ENCODE results near the gene NCF4. TPM values are rescaled to one million over a fixed set of nuclear protein-coding genes. Genes with fewer than 3 reads are reported as not detected.
A peak's percentile ranks its signal among the peaks of the same experiment; 100 is the strongest.

Gene NCF4
- total RNA-seq, 2 experiments from 2014 or later, result 8.7 to 9.3 TPM

DNA sequence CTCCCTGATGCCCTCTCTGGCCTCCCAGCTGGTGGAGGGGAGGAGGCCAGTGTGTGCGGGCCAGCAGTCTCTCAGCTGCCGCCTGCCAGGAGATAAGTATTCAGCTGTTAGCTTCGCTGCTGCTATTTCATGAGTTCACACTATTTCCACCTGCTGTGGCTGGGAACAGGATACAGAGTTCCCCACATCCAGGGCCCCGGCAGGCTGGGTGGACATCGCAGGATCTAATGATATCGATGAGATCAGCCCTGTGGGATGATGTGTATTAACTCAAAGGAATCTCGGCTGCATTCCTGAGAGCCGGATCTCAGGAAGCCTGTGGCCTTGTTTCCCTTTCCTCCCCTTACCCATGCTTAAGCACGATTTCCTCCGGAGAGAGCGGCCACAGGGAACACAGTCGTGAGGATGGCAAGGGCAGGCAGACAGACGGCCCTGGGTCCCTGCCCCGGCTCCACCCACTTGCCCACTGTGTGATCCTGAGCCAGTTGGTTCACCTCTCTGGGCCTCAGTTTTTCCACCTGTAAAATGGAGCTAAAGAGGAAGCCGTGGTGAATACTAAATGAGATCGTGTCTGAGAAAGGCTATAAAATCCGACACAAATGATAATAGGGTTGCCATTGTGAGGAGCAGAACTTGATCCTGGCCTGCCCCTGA, 37.5 kb upstream of the NCF4 start:
- Mint-ChIP-seq H3K4me1 (ENCODE audit: low read depth) (peaks cover under 1% of the 10 kb centered on the region), H3K36me3 (no peaks in the 10 kb centered on the region), H3K9me3 (no peaks in the 10 kb centered on the region), H3K27ac (no peak overlapping the region), H3K27me3 (peaks cover 20% of the 10 kb centered on the region), H3K4me3 (no peak overlapping the region)
- CTCF ChIA-PET, result interaction anchor here (0.9 to 1.1 kb wide), 2 partner anchors 9 to 47 kb away, joined by 3 to 4 read pairs; partner anchors contain the start of gene IFT27
- POLR2A ChIA-PET, result no interaction called here
- no peak for DNase-seq
- intact Hi-C loops (cut with micrococcal nuclease), result no loop called here

DNA sequence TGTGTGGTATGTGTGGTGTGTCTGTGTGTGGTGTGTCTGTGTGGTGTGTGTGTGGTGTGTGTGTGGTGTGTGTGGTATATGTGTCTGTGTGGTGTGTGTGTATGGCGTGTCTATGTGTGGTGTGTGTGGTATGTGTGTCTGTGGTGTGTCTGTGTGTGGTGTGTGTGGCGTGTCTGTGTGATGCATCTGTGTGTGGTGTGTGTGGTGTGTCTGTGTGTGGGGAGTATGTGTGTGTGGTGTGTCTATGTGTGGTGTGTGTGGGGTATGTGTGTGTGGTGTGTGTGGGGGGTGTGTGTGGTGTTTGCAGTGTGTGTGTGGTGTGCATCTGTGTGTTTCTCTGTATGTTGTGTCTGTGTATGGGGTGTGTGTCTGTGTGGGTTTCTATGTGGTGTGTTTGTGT, 36.2 kb upstream of the NCF4 start:
- peaks cover 10% of the 10 kb centered on the region for H3K4me1 Mint-ChIP-seq (ENCODE audit: low read depth)
- H3K9me3 Mint-ChIP-seq, result no peaks in the 10 kb centered on the region
- ChIA-PET CTCF (no interaction called here), POLR2A (no interaction called here)
- intact Hi-C loops (cut with micrococcal nuclease), result no loop called here
- no peak overlapping the region for H3K4me3 Mint-ChIP-seq
- H3K36me3 Mint-ChIP-seq, result no peaks in the 10 kb centered on the region
- H3K27ac Mint-ChIP-seq, result no peak overlapping the region
- H3K27me3 Mint-ChIP-seq, result peaks cover 12% of the 10 kb centered on the region
- DNase-seq, result no peak

DNA sequence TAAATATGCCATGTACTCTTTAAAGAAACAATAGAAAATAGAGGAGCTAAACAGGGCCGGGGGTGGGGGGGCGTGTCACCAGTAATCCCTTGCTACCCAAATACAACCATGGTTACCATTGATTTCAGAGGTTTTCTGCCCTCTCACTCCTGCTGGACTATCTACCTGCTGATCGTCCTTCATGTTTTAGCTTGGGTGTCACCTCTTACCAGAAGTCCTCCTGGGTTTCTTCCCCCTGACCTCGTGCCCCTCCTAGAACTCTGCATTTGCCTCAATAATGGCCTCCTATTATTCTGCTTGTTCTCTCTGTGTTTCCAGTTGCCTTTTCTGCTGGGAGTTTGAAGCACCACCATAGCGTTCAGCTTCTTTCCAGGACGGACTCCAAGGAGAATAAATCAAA, 34.5 kb upstream of the NCF4 start:
- H3K4me1 Mint-ChIP-seq (ENCODE audit: low read depth), result peaks cover 24% of the 10 kb centered on the region
- intact Hi-C loops (cut with micrococcal nuclease), result no loop called here
- ChIA-PET CTCF (interaction anchor here (1.3 kb wide), 1 partner anchor 30 kb away, joined by 7 read pairs; no protein-coding TSS in a partner anchor), POLR2A (no interaction called here)
- no peaks in the 10 kb centered on the region for H3K9me3 Mint-ChIP-seq
- H3K36me3 Mint-ChIP-seq, result no peaks in the 10 kb centered on the region
- DNase-seq, result no peak
- H3K27ac Mint-ChIP-seq, result no peak overlapping the region
- peaks cover 12% of the 10 kb centered on the region for H3K27me3 Mint-ChIP-seq
- no peak overlapping the region for H3K4me3 Mint-ChIP-seq

DNA sequence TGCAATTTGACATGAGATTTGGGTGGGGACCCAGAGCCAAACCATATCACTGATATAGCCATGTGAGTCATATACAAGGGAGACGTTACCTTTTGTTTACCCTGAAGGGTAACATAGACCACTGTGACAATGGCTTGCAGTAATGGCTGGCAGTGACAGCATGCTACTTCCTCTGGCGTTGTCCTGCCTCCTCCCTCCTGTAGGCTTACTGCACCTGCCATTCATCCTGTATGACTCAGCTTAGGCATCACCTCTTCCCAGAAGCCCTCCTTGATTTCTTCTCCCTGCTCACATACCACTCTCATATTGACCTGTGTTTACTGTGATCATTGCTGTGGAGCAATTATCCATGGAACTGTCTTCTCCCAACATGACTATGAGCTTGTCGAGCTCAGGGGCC, 32.0 kb upstream of the NCF4 start:
- Mint-ChIP-seq H3K4me3 (no peak overlapping the region), H3K36me3 (no peaks in the 10 kb centered on the region), H3K4me1 (ENCODE audit: low read depth) (peaks cover 26% of the 10 kb centered on the region), H3K9me3 (no peaks in the 10 kb centered on the region), H3K27me3 (peaks cover 6% of the 10 kb centered on the region), H3K27ac (no peak overlapping the region)
- intact Hi-C loops (cut with micrococcal nuclease), result no loop called here
- DNase-seq, result peak; percentile 32
- ChIA-PET POLR2A (no interaction called here), CTCF (interaction anchor here (0.6 to 0.9 kb wide), 2 partner anchors 28 to 68 kb away, joined by 3 read pairs; no protein-coding TSS in a partner anchor)

DNA sequence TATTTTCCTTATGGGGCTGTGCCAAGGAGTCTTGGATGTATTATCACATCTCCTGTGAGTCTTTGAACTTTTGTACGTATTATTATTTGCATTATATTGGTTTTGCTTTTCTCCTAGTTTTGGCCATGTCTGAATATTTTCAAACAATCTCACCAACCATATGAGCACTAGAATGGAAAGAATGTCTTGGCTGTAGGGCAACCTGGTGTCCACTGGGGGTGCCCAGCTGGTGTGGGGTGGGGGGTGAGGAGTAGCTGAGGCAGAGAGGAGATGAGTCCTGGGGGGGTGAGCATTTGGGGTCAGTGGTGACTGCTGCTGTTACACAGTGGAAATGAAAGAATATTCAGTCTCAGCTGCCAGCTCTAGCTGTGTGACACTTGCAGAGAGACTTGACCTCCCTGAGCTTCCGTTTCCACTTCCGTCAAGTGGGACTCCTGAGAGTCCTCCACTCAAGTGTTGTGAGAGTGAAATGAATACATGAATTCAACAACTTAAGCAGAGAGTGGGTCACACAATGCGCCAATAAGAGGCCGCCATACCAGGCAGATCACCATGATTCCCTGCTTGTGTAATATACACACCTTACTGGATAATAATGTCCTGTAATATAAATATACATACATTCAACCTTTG, 31.3 kb upstream of the NCF4 start:
- no peaks in the 10 kb centered on the region for H3K9me3 Mint-ChIP-seq
- intact Hi-C loops (cut with micrococcal nuclease), result no loop called here
- POLR2A ChIA-PET, result no interaction called here
- no peaks in the 10 kb centered on the region for H3K36me3 Mint-ChIP-seq
- peaks cover 8% of the 10 kb centered on the region for H3K27me3 Mint-ChIP-seq
- no peak overlapping the region for H3K4me3 Mint-ChIP-seq
- H3K4me1 Mint-ChIP-seq (ENCODE audit: low read depth), result peaks cover 26% of the 10 kb centered on the region
- CTCF ChIA-PET, result interaction anchor here (0.6 to 0.9 kb wide), 2 partner anchors 27 to 67 kb away, joined by 3 read pairs; no protein-coding TSS in a partner anchor
- no peak overlapping the region for H3K27ac Mint-ChIP-seq
- DNase-seq, result no peak

DNA sequence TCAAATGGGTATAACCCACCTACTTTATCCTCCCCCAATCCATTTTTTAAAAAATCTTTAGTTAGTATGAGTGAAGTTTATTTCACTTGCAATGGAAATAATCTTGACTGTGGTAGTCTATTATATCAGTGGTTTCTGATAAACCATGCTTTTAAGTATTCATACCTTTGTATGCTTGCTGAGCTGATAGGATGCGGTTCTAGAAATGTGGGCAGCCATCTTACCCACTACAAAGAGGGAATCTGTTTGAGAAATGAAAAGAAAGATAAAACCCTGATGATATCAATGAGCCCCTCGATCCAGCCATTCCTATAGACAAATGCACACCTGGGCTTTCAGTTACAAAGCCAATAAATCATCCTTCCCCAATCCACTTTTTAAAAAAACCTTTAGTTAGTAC, 30.2 kb upstream of the NCF4 start:
- Mint-ChIP-seq H3K4me1 (ENCODE audit: low read depth) (peaks cover 26% of the 10 kb centered on the region), H3K9me3 (no peaks in the 10 kb centered on the region), H3K36me3 (no peaks in the 10 kb centered on the region), H3K27ac (no peak overlapping the region), H3K27me3 (peaks cover 9% of the 10 kb centered on the region), H3K4me3 (no peak overlapping the region)
- POLR2A ChIA-PET, result no interaction called here
- intact Hi-C loops (cut with micrococcal nuclease), result no loop called here
- CTCF ChIA-PET, result interaction anchor here (1.6 kb wide), 1 partner anchor 26 kb away, joined by 5 read pairs; no protein-coding TSS in a partner anchor
- DNase-seq, result no peak

DNA sequence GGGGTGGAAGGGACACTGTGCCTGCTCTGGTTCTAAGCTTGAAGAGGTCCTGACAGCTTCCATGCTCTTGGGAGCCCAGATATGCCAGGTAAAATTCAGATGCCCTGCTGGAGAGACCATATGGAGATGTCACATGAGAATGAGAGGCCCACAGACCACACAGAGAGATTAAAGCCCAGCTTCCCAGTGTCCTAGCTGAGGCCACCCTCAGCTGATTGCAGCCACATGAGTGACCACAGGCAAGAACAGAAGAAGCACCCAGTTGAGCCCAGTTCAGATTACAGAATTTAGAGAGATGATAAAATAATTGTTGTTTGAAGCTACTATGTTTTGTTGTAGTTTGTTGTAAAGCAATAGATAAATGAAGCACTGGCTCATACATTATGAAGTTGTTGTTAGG, 29.6 kb upstream of the NCF4 start:
- POLR2A ChIA-PET, result no interaction called here
- H3K4me1 Mint-ChIP-seq (ENCODE audit: low read depth), result peaks cover 26% of the 10 kb centered on the region
- H3K9me3 Mint-ChIP-seq, result no peaks in the 10 kb centered on the region
- H3K27me3 Mint-ChIP-seq, result peaks cover 9% of the 10 kb centered on the region
- H3K27ac Mint-ChIP-seq, result no peak overlapping the region
- DNase-seq, result no peak
- CTCF ChIA-PET, result interaction anchor here (0.6 to 1.6 kb wide), 3 partner anchors 17 to 25 kb away, joined by 3 to 5 read pairs (median 3); no protein-coding TSS in a partner anchor
- H3K4me3 Mint-ChIP-seq, result no peak overlapping the region
- no peaks in the 10 kb centered on the region for H3K36me3 Mint-ChIP-seq
- intact Hi-C loops (cut with micrococcal nuclease), result no loop called here

DNA sequence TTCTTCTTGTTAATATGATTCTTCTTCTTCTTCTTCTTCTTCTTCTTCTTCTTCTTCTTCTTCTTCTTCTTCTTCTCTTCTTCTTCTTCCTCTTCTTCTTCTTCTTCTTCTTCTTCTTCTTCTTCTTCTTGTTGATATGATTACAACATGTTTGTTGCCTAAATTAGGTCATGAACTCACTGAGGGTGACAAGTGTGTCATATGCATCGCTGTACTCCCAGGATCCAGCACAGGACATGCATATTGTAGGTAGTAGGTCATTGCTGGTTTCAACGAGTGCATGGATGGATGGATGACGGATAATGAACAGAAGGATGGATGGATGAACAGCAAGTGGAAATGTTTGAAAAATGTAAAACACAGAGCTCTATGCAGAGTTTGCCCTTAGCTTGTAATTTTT, 29.1 kb upstream of the NCF4 start:
- intact Hi-C loops (cut with micrococcal nuclease), result no loop called here
- no peak for DNase-seq
- ChIA-PET POLR2A (interaction anchor here (0.5 kb wide), 1 partner anchor 48 kb away, joined by 3 read pairs; no protein-coding TSS in a partner anchor), CTCF (interaction anchor here (1.0 to 1.6 kb wide), 3 partner anchors 8 to 25 kb away, joined by 3 to 5 read pairs (median 3); no protein-coding TSS in a partner anchor)
- Mint-ChIP-seq H3K27me3 (peaks cover 9% of the 10 kb centered on the region), H3K36me3 (no peaks in the 10 kb centered on the region), H3K4me1 (ENCODE audit: low read depth) (peaks cover 26% of the 10 kb centered on the region), H3K4me3 (no peak overlapping the region), H3K27ac (no peak overlapping the region), H3K9me3 (no peaks in the 10 kb centered on the region)

DNA sequence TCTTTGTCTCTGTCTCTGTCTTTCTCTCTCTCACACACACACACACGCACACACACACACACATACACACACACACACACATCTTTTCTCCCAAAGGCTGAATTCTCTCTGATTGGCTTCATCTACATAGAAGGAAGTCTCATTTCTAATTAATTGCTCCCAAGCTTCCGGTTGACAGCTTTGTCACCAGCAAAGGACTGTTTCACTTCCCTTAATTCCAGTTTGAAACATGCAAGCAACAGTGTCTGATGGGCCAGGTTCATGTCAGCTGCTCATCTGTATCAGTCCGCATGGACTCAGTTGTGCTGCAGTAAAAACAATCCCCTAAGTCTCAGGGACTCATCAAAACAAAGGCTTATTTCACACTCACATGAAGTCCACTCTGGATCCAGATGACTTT, 27.7 kb upstream of the NCF4 start:
- H3K4me3 Mint-ChIP-seq, result no peak overlapping the region
- peaks cover 4% of the 10 kb centered on the region for H3K9me3 Mint-ChIP-seq
- no peak for DNase-seq
- intact Hi-C loops (cut with micrococcal nuclease), result no loop called here
- peaks cover 26% of the 10 kb centered on the region for H3K4me1 Mint-ChIP-seq (ENCODE audit: low read depth)
- CTCF ChIA-PET, result interaction anchor here (1.1 to 1.2 kb wide), 3 partner anchors 10 to 75 kb away, joined by 3 read pairs; no protein-coding TSS in a partner anchor
- no peak overlapping the region for H3K27ac Mint-ChIP-seq
- POLR2A ChIA-PET, result no interaction called here
- peaks cover 3% of the 10 kb centered on the region for H3K36me3 Mint-ChIP-seq
- H3K27me3 Mint-ChIP-seq, result peaks cover 7% of the 10 kb centered on the region

DNA sequence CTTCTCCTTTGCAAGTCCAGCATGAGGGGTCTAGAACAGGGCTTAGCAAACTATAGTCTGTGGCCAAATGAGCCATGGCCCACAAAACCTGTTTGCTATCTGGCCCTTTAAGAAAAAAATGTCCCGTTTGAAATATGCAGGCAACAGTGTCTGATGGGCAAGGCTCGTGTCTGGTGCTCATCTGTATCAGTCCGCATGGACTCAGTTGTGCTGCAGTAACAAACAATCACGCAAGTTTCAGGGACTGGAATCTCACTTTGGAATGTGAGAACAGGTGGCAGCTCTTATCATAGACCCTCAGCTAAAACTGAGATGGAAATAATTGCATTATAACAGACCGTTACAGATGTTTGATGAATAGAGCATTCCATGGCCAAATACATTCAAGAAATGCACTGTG, 24.9 kb upstream of the NCF4 start:
- Mint-ChIP-seq H3K4me3 (no peak overlapping the region), H3K4me1 (ENCODE audit: low read depth) (peaks cover 6% of the 10 kb centered on the region), H3K36me3 (peaks cover 3% of the 10 kb centered on the region), H3K9me3 (peaks cover 4% of the 10 kb centered on the region), H3K27me3 (peaks cover 15% of the 10 kb centered on the region), H3K27ac (no peak overlapping the region)
- DNase-seq, result no peak
- intact Hi-C loops (cut with micrococcal nuclease), result no loop called here
- CTCF ChIA-PET, result interaction anchor here (1.8 to 2.0 kb wide), 2 partner anchors 18 to 20 kb away, joined by 7 read pairs; no protein-coding TSS in a partner anchor
- POLR2A ChIA-PET, result no interaction called here

DNA sequence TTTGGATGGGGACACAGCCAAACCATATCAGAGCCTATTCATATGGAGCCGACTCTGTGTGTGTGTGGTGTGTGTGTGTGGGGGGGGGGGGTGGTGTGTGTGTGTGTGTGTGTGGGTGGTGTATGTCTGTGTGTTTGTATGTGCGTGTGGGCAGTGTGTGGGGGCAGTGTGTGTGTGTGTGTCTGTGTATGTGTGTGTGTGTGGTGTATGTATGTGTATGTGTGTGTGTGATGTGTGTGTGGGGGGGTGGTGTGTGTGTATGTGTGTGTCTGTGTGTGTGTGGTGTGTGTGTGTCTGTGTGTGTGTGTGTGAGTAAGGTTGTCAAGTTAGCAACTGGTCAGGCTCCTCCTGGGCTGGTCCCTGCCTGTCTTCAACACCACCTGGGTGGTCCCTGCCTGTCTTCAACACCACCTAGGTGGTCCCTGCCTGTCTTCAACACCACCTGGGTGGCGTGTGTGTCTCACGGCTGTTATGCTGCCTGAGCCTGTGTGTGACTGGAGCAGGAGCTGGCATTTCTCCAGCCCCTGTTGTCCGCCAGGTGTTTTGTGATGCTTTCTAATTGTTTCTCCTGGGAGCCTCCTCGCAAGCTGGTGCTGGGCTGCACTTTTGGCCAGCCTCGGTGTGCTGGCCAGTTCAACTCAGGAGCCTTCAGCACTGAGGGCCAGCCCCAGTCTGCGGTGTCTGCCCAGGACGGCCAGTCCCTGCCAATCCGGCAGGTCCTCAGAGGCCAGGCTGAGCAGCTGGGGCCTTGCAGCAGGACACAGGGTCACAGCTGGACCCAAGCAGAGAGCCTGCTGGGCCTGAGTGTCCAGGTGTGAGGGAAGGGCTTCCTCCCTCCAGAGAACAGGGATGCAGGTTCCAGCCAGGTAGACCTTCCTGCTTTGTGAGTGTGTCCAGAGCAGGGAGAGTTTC, 22.4 kb upstream of the NCF4 start:
- Mint-ChIP-seq H3K9me3 (peaks cover 4% of the 10 kb centered on the region), H3K4me1 (ENCODE audit: low read depth) (no peaks in the 10 kb centered on the region), H3K36me3 (peaks cover 3% of the 10 kb centered on the region), H3K27me3 (peaks cover 15% of the 10 kb centered on the region), H3K27ac (no peak overlapping the region), H3K4me3 (no peak overlapping the region)
- POLR2A ChIA-PET, result no interaction called here
- CTCF ChIA-PET, result interaction anchor here (1.3 to 2.0 kb wide), 2 partner anchors 14 to 17 kb away, joined by 3 to 7 read pairs; no protein-coding TSS in a partner anchor
- intact Hi-C loops (cut with micrococcal nuclease), result no loop called here
- DNase-seq, result no peak

Data from activated CD4-positive, alpha-beta memory T cell treated with anti-CD3 and anti-CD28 coated beads for 36 hours (primary cell).